ENCODE measurements around the gene TPK1. TPM values are rescaled to one million over a fixed set of nuclear protein-coding genes. Genes with fewer than 3 reads are reported as not detected.

Gene TPK1
- total RNA-seq, 1 experiment from 2014 or later: 3.1 TPM

- Histone ChIP-seq H3K27me3 (ENCODE audit: insufficient read depth, low read length) (no peaks in the 10 kb centered on the region), H2BK5ac (ENCODE audit: insufficient read length, low read length) (no peak overlapping the region), H2BK20ac (ENCODE audit: low read depth, low read length, poor library complexity, severe bottlenecking) (no peak overlapping the region), H3K79me2 (ENCODE audit: insufficient read depth, low read length) (no peaks in the 10 kb centered on the region), H3K27ac (ENCODE audit: insufficient read length, low read depth, low read length) (no peak overlapping the region), H4K8ac (replicated peaks; ENCODE audit: insufficient read length, low read depth, low read length) (no peak overlapping the region), H3T11ph (ENCODE audit: low read length) (no peak overlapping the region), H3K23me2 (ENCODE audit: insufficient read length, low read depth, low read length, poor library complexity, severe bottlenecking) (no peaks in the 10 kb centered on the region), H2BK120ac (ENCODE audit: low read depth, low read length, poor library complexity, severe bottlenecking) (no peak overlapping the region), H4K91ac (ENCODE audit: insufficient read length, low read depth, low read length) (no peak overlapping the region), H3K4me2 (ENCODE audit: insufficient read depth, insufficient read length, low read length) (no peak overlapping the region), H2AFZ (ENCODE audit: low read length) (no peak overlapping the region), H2BK15ac (ENCODE audit: low read depth, low read length) (no peak overlapping the region), H4K20me1 (ENCODE audit: control insufficient read depth, insufficient read depth, insufficient read length) (no peaks in the 10 kb centered on the region), H3K23ac (ENCODE audit: insufficient read length, low read depth, low read length) (no peak overlapping the region), H3K9me3 (ENCODE audit: control insufficient read depth, low read depth, low read length) (no peaks in the 10 kb centered on the region), H2AK5ac (ENCODE audit: insufficient read length, low read length) (no peak overlapping the region), H4K5ac (ENCODE audit: insufficient read length, low read depth, low read length) (no peak overlapping the region), H2BK12ac (ENCODE audit: insufficient read length, low read depth, low read length) (no peak overlapping the region), H3K4ac (ENCODE audit: low read depth, low read length) (no peak overlapping the region), H3K56ac (ENCODE audit: insufficient read length, low read depth, low read length) (no peak overlapping the region), H3K79me1 (ENCODE audit: insufficient read depth, low read depth, low read length, poor library complexity, severe bottlenecking) (no peaks in the 10 kb centered on the region), H3K14ac (ENCODE audit: insufficient read depth, low read length) (no peak overlapping the region), H3K4me1 (ENCODE audit: insufficient read depth, low read length) (no peaks in the 10 kb centered on the region), H3K9ac (ENCODE audit: extremely low read depth, insufficient read length, low read length) (no peak overlapping the region), H3K18ac (ENCODE audit: insufficient read length, low read depth, low read length) (no peak overlapping the region)
- Mint-ChIP-seq H3K4me3 (no peak overlapping the region), H3K36me3 (ENCODE audit: insufficient read depth in 1 of 3, low read depth in 3 of 3) (no peaks in the 10 kb centered on the region; a peak in 1 of 7 replicates), H3K27ac (no peak overlapping the region), H3K27me3 (ENCODE audit: low read depth) (no peaks in the 10 kb centered on the region), H3K9me3 (no peaks in the 10 kb centered on the region), H3K4me1 (peaks cover 4 to 6% of the 10 kb centered on the region in 2 experiments)
- no CpG with 5 or more reads among the region's 9 CpGs for WGBS (ENCODE audit: extremely low coverage, insufficient read length, low lambda C conversion rate)
- DNase-seq: no peak
- TF ChIP-seq CTCF (conservative IDR thresholded peaks at IDR 0.05): no peak
Observed at GRCh38 chr7:144659211-144659610, 176.6 kb downstream of the TPK1 start.

All from H9 (cell line).